ENCODE results near the gene EDEM3.

The EDEM3 gene, protein sequence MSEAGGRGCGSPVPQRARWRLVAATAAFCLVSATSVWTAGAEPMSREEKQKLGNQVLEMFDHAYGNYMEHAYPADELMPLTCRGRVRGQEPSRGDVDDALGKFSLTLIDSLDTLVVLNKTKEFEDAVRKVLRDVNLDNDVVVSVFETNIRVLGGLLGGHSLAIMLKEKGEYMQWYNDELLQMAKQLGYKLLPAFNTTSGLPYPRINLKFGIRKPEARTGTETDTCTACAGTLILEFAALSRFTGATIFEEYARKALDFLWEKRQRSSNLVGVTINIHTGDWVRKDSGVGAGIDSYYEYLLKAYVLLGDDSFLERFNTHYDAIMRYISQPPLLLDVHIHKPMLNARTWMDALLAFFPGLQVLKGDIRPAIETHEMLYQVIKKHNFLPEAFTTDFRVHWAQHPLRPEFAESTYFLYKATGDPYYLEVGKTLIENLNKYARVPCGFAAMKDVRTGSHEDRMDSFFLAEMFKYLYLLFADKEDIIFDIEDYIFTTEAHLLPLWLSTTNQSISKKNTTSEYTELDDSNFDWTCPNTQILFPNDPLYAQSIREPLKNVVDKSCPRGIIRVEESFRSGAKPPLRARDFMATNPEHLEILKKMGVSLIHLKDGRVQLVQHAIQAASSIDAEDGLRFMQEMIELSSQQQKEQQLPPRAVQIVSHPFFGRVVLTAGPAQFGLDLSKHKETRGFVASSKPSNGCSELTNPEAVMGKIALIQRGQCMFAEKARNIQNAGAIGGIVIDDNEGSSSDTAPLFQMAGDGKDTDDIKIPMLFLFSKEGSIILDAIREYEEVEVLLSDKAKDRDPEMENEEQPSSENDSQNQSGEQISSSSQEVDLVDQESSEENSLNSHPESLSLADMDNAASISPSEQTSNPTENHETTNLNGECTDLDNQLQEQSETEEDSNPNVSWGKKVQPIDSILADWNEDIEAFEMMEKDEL

DNA sequence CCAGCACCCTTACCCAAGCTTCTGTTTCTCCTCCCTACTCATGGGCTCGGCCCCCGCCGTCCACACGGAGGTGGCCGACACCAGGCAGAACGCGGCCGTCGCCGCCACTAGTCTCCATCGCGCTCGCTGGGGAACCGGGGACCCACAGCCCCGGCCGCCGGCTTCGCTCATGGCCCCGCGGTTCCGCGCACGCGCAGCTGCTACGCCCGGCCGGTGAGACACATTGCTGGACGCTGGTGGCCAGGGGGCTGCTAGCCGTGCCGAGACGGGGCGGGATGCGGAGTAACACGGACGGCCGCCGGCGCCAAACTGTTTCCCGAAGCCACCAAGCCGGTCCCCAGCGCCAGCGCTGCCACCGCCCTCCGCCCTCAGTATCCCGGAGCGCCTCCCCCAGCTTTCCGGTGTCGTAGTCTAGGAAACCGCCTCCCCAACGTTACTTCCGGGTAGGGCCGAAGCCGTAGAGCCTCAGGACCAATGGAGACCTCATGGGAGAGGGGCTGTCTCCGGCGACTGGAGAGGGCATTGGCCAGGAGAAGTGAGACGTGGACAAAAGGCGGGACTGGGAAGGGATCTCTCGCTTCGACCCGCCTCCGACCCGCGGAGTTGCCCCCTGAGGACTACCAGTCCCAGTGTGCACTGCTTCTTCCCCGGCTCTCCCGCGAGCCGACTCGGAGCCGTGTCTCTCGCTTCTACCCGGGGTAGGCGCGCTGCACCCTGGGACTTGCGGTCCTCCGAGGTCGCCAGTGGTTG, at the start of gene EDEM3:
TSS of gene EDEM3 (minus strand) at position 383 of the 750 bp plus-strand sequence. CDS start at position 171, 212 bp downstream.
- no peak for TF ChIP-seq Cebpa-rat (IDR thresholded peaks at IDR 0.05)
- H3K9me3 ChIP-seq (replicated peaks in 1 of 11) = no peaks in the 10 kb centered on the region
- H3K4me2 ChIP-seq = peak within 1 kb of the TSS; percentile 74 to 90 (median 81)
- H3K27ac ChIP-seq = peak within 1 kb of the TSS; percentile 83 to 98 (median 95)
- H3K27me3 ChIP-seq = no peaks in the 10 kb centered on the region
- H3K4me3 ChIP-seq = peak within 1 kb of the TSS; percentile 75 to 99 (median 96)
- peaks cover 13 to 39% (median 24%) of the 10 kb centered on the region in 10 experiments for H3K4me1 ChIP-seq
- H3K36me3 ChIP-seq = peaks cover 0 to 4% (median 0%) of the 10 kb centered on the region in 11 experiments; a peak in 3 of 22 replicates
- peak within 1 kb of the TSS; percentile 89 to 99 (median 96) for H3K9ac ChIP-seq
- peaks cover 0 to 11% (median 0%) of the 10 kb centered on the region in 11 experiments; a peak in 6 of 22 replicates for H4K20me1 ChIP-seq

- Histone ChIP-seq H3K4me2 (no peak overlapping the region), H3K4me1 (peaks cover 0 to 36% (median 19%) of the 10 kb centered on the region in 10 experiments; a peak in 14 of 20 replicates), H3K27me3 (no peaks in the 10 kb centered on the region), H3K9ac (no peak overlapping the region), H3K4me3 (no peak overlapping the region), H3K27ac (no peak overlapping the region), H3K9me3 (replicated peaks in 1 of 11) (no peaks in the 10 kb centered on the region), H4K20me1 (no peaks in the 10 kb centered on the region), H3K36me3 (peaks cover 0 to 11% (median 0%) of the 10 kb centered on the region in 11 experiments; a peak in 3 of 22 replicates)
- TF ChIP-seq Cebpa-rat (IDR thresholded peaks at IDR 0.05) = no peak
Observed at GRCh38 chr1:184804220-184804619, 49.6 kb upstream of the EDEM3 start.

- no peaks in the 10 kb centered on the region for H3K27me3 ChIP-seq
- no peak overlapping the region for H3K4me2 ChIP-seq
- no peak overlapping the region for H3K9ac ChIP-seq
- TF ChIP-seq Cebpa-rat (IDR thresholded peaks at IDR 0.05) = no peak
- no peaks in the 10 kb centered on the region for H3K9me3 ChIP-seq (replicated peaks in 1 of 11)
- H3K36me3 ChIP-seq = peaks cover 0 to 11% (median 0%) of the 10 kb centered on the region in 11 experiments; a peak in 3 of 22 replicates
- peaks cover 0 to 30% (median 19%) of the 10 kb centered on the region in 10 experiments; a peak in 14 of 20 replicates for H3K4me1 ChIP-seq
- H3K27ac ChIP-seq = no peak overlapping the region
- H4K20me1 ChIP-seq = no peaks in the 10 kb centered on the region
- H3K4me3 ChIP-seq = no peak overlapping the region
Observed at GRCh38 chr1:184803180-184803492, 48.5 kb upstream of the EDEM3 start.

- Histone ChIP-seq H3K4me1 (peaks cover 0 to 29% (median 18%) of the 10 kb centered on the region in 10 experiments; a peak in 14 of 20 replicates), H3K27me3 (no peaks in the 10 kb centered on the region), H3K9ac (no peak overlapping the region), H3K9me3 (replicated peaks in 1 of 11) (no peaks in the 10 kb centered on the region), H3K4me3 (no peak overlapping the region), H3K4me2 (no peak overlapping the region), H3K36me3 (peaks cover 0 to 11% (median 0%) of the 10 kb centered on the region in 11 experiments; a peak in 3 of 22 replicates), H3K27ac (no peak overlapping the region), H4K20me1 (no peaks in the 10 kb centered on the region)
- no peak for TF ChIP-seq Cebpa-rat (IDR thresholded peaks at IDR 0.05)
Observed at GRCh38 chr1:184802354-184803179, 47.9 kb upstream of the EDEM3 start.

DNA sequence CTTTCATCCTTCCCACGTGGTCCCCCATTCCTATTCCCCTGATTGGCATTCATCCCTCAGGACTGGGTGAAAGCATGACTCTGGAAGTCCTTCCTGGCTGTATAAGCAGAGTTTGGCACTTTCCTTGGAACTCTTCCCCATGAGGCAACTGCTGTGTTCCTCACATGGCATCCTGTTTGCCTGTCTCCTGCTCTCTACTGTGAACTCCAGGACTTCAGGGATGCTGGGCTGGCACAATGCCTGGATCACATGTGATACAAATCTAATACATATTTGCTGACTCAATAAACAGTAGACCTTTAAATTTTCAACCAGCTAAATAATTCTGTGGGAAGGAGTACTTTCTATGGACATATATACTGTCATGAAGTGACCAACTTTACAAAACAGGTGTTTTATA, 46.8 kb upstream of the EDEM3 start:
- Histone ChIP-seq H4K20me1 (no peaks in the 10 kb centered on the region), H3K27me3 (no peaks in the 10 kb centered on the region), H3K27ac (no peak overlapping the region), H3K4me2 (no peak overlapping the region), H3K9me3 (replicated peaks in 1 of 11) (no peaks in the 10 kb centered on the region), H3K4me1 (peaks cover 0 to 21% (median 8%) of the 10 kb centered on the region in 10 experiments; a peak in 14 of 20 replicates), H3K36me3 (peaks cover 0 to 11% (median 0%) of the 10 kb centered on the region in 11 experiments; a peak in 3 of 22 replicates), H3K4me3 (no peak overlapping the region), H3K9ac (no peak overlapping the region)
- no peak for TF ChIP-seq Cebpa-rat (IDR thresholded peaks at IDR 0.05)

DNA sequence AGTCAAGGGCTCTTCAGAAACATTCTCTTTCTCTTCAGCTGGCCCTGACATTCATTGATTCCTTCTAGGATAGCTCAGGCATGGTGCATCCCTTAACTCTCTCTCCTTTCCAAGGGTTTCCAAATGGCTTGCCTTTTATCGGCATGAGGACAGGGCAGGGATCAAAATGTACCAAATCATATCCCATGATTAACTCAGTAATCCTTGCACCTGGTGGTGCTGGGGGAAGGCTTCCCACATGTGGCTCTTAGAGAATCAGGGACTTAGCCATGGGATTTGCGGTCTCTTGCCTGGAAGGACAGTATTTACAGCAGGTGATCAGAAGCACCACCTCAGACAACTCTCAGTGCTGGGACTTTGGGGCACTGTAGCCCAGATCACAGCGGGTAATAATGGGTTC, 46.2 kb upstream of the EDEM3 start:
- Histone ChIP-seq H4K20me1 (no peaks in the 10 kb centered on the region), H3K36me3 (peaks cover 0 to 15% (median 0%) of the 10 kb centered on the region in 11 experiments; a peak in 3 of 22 replicates), H3K27ac (no peak overlapping the region), H3K9ac (no peak overlapping the region), H3K4me3 (no peak overlapping the region), H3K9me3 (replicated peaks in 1 of 11) (no peaks in the 10 kb centered on the region), H3K4me1 (peaks cover 0 to 17% (median 2%) of the 10 kb centered on the region in 10 experiments; a peak in 13 of 20 replicates), H3K4me2 (no peak overlapping the region), H3K27me3 (no peaks in the 10 kb centered on the region)
- no peak for TF ChIP-seq Cebpa-rat (IDR thresholded peaks at IDR 0.05)

- no peak for TF ChIP-seq Cebpa-rat (IDR thresholded peaks at IDR 0.05)
- no peaks in the 10 kb centered on the region for H3K27me3 ChIP-seq
- H3K27ac ChIP-seq = peak overlapping the region in 8 of 11 experiments; percentile 75 to 89 (median 84); a peak in 13 of 22 replicates
- H3K4me2 ChIP-seq = peak overlapping the region in 5 of 11 experiments; percentile 76 to 91 (median 81); a peak in 9 of 22 replicates
- H3K36me3 ChIP-seq = peaks cover 0 to 14% (median 0%) of the 10 kb centered on the region in 11 experiments; a peak in 2 of 22 replicates
- H4K20me1 ChIP-seq = no peaks in the 10 kb centered on the region
- peaks cover 0 to 77% (median 34%) of the 10 kb centered on the region in 10 experiments; a peak in 17 of 20 replicates for H3K4me1 ChIP-seq
- H3K4me3 ChIP-seq = no peak overlapping the region
- H3K9me3 ChIP-seq (replicated peaks in 1 of 11) = no peaks in the 10 kb centered on the region
- H3K9ac ChIP-seq = no peak overlapping the region; a peak in 1 of 22 replicates
Observed at GRCh38 chr1:184793967-184794366, 39.3 kb upstream of the EDEM3 start.

Measured in BLaER1 treated with 17β-estradiol and CSF1 and Interleukin-3, amounts not matched to agents 10 nM and 100 nM (cell line).